ENCODE data around the gene CHTF18. TPM values are rescaled to one million over a fixed set of nuclear protein-coding genes. Genes with fewer than 3 reads are reported as not detected.

The CHTF18 gene
- total RNA-seq, 2 experiments from 2014 or later: 95.6 to 115 TPM

DNA sequence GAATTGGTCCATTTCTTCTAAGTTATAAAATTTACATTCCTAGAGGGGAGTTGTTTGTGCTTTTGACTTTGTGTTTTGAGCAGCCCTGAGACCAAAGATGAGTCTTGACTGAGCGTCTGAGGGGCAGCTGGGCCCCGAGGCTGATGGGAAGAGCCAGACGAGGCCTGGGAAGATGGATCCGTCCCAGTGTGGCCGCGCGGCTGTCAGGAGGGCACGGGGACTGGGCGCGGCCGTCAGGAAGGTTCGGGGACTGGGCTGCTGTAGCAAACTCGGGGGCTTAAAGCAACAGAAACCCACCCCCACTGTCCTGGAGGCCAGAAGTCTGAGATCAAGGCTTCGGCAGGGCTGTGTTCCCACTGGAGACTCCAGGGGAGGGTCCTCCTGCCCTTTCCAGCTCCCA is 50.3 kb downstream of the CHTF18 start:
- Mint-ChIP-seq H3K36me3 (ENCODE audit: low read depth) (peaks cover 1% of the 10 kb centered on the region), H3K27ac (no peak overlapping the region), H3K27me3 (peaks cover 2% of the 10 kb centered on the region), H3K4me1 (ENCODE audit: low read depth) (no peaks in the 10 kb centered on the region), H3K9me3 (peaks cover 9% of the 10 kb centered on the region), H3K4me3 (no peak overlapping the region)
- TF ChIP-seq, protein P1, sequence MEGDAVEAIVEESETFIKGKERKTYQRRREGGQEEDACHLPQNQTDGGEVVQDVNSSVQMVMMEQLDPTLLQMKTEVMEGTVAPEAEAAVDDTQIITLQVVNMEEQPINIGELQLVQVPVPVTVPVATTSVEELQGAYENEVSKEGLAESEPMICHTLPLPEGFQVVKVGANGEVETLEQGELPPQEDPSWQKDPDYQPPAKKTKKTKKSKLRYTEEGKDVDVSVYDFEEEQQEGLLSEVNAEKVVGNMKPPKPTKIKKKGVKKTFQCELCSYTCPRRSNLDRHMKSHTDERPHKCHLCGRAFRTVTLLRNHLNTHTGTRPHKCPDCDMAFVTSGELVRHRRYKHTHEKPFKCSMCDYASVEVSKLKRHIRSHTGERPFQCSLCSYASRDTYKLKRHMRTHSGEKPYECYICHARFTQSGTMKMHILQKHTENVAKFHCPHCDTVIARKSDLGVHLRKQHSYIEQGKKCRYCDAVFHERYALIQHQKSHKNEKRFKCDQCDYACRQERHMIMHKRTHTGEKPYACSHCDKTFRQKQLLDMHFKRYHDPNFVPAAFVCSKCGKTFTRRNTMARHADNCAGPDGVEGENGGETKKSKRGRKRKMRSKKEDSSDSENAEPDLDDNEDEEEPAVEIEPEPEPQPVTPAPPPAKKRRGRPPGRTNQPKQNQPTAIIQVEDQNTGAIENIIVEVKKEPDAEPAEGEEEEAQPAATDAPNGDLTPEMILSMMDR (IDR thresholded peaks at IDR 0.05): no peak
- DNase-seq (no peak), ATAC-seq (no peak)
- intact Hi-C loops (cut with micrococcal nuclease): no loop called here
- ChIA-PET CTCF (no interaction called here), POLR2A (no interaction called here)

DNA sequence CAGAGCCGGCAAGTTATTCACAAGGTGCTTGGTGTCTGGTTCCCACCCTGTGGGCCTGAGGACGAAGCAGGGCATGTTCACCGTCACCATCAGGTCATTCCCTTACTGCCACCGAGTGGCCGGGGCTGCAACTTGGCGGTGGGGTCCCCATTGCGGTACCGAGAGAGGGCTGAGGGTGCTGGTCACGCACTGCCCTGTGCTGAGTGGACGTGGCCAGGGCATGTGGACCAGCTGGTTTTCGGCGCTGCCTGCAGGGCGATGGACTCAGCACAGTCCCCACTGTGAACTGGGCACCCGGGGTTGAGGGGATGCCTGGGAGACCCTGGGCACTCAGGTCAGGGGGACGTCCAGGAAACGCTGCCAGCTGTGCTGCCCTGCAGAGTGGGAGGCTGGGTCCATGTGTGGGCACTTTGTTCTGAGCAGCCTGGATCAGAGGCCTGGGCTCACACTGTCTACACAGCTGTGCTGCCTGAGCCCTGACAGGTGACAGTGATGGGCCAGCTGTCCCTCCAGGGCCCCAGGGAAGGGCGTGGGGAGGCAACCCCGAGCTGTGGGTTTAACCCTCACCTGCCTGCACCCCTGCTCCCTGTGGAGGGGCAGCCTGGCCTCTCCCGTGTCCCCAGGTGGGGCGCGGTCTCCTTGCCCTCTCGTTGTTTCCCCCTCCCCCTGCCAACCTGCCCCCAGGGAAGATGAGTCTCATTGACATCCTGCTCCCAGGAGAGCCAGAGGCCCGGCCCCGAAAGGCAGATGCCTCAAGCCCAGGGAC is 51.4 kb downstream of the CHTF18 start:
- Mint-ChIP-seq H3K4me1 (ENCODE audit: low read depth) (no peaks in the 10 kb centered on the region), H3K27me3 (peaks cover 2% of the 10 kb centered on the region), H3K27ac (no peak overlapping the region), H3K36me3 (ENCODE audit: low read depth) (peaks cover 1% of the 10 kb centered on the region), H3K9me3 (peaks cover 9% of the 10 kb centered on the region), H3K4me3 (no peak overlapping the region)
- ChIA-PET CTCF (no interaction called here), POLR2A (no interaction called here)
- no peak for DNase-seq
- ATAC-seq: no peak
- intact Hi-C loops (cut with micrococcal nuclease): no loop called here
- TF ChIP-seq, protein P1 (IDR thresholded peaks at IDR 0.05): no peak

DNA sequence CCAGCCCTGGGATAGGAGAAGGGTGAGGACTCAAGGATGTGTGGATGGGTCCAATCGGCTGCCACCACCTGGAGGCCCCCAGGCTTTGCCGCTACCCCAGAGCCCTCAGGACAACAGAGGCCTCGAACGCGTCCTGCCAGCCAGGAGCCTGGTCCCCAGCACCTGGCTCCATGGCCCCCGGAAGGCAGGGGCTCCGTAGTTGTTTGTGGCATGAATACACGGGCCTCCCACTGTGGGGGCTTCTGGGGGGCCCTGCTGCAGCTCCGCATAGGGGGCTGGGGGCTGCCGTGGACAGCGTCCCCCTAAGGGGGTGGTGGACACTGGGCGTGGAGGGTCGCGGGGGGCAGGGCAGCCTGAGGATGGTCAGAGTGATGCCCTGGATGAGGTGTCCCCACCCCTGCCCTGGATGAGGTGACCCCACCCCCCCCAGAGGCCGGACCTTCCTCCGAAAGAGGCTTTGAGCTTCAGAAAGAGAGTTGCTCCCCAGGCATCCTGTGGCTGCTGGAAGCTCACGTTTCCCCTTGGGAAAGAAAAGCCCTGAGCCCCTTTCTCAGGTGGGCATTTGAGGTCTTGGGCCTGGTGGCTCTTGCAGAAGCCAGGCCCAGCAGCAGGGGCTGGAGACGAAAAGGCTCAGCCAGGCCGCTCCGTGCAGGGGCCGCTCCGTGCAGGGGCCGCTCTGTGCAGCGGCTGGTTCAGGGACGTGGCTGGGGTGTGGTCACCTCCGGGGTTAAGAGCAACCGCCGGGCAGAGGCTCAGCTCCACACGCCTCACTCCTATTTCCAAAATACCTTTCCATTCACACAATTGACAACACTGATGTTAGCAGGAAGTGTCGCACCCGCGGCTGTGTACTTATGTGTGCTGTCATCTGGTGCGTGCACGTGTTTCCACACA is 52.4 kb downstream of the CHTF18 start:
- DNase-seq (no peak), ATAC-seq (no peak)
- CTCF ChIA-PET: no interaction called here
- Mint-ChIP-seq H3K4me3 (no peak overlapping the region), H3K27ac (no peak overlapping the region), H3K9me3 (peaks cover 7% of the 10 kb centered on the region), H3K4me1 (ENCODE audit: low read depth) (no peaks in the 10 kb centered on the region), H3K27me3 (peaks cover 2% of the 10 kb centered on the region), H3K36me3 (ENCODE audit: low read depth) (peaks cover 1% of the 10 kb centered on the region)
- intact Hi-C loops (cut with micrococcal nuclease): no loop called here
- POLR2A ChIA-PET: no interaction called here
- TF ChIP-seq, protein P1 (IDR thresholded peaks at IDR 0.05): no peak

DNA sequence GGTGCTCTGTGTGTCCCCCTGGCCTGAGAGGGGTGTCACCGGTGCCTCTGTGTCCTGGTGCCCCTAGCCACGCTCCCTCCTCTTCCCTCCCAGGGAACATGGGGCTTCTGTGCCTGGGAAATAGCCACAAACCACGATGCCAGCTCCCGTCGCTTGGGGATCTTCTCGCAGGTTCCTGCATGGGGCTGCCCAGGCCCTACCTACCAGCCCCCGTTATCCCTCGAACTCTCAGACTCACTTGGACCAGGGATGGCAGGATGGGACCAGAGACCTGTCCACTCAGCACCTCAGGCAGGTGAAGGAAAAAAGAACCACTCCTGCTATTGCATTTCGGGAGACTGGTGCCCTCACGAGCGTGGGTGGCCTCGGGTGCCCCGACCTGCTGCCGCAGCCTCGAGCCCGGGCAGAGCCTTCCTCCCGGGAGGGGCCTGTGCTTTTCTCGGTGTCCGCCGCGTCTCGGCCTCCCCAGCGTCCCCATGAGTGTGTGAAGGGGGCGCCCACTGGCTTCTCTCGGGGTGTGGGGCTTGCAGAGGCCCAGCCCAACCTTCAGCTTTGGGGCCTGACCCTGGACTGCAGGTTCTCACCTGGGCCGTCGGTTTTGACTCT is 53.1 kb downstream of the CHTF18 start:
- ChIA-PET CTCF (no interaction called here), POLR2A (no interaction called here)
- no peak overlapping the region for H3K4me3 Mint-ChIP-seq
- peaks cover 2% of the 10 kb centered on the region for H3K27me3 Mint-ChIP-seq
- intact Hi-C loops (cut with micrococcal nuclease): no loop called here
- no peak overlapping the region for H3K27ac Mint-ChIP-seq
- peaks cover under 1% of the 10 kb centered on the region for H3K9me3 Mint-ChIP-seq
- no peak for ATAC-seq
- no peaks in the 10 kb centered on the region for H3K4me1 Mint-ChIP-seq (ENCODE audit: low read depth)
- peaks cover 1% of the 10 kb centered on the region for H3K36me3 Mint-ChIP-seq (ENCODE audit: low read depth)
- no peak for DNase-seq
- TF ChIP-seq, protein P1 (IDR thresholded peaks at IDR 0.05): no peak

Data from activated CD8-positive, alpha-beta T cell treated with anti-CD3 and anti-CD28 coated beads for 36 hours (primary cell).